ENCODE data around the gene SHANK3.

Gene SHANK3

DNA sequence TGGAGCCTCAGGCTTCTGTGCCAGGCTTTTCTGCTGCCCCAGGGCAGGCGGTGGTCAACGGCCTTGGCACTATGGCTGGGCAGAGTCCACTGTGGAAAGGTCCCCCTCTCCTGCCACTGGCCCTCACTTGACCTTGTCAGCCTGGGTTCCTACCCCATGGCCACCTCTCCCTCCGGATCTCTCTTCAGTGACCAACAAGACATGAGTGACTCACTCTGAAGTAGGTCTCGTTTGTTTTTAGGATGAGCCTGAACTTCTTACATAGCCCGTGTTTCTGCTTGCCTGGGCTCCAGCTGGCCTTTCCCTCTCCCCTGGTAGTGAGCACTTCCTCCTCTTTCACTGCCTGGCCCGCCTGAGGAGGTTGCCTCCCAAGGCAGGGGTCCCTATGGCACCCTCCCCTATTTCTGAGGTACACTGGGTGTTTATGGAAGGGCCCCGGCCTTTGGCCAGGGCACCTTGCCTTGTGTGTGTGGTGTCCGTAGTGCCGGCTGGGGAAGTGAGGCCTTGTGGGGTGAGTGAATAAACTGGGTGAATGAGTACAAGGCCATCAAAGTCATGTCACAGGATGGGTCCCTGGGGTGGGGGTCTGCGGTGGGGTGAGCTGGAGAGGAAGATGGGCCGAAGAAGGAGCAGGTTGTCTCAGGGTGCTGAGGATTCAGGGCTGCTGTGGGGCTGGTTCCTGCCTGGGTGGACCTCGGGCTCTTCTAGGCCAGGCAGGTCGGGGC is 5.0 kb downstream of the SHANK3 start:
- TF ChIP-seq ZFX (IDR thresholded peaks at IDR 0.05): no peak
- TF ChIP-seq, protein P1, sequence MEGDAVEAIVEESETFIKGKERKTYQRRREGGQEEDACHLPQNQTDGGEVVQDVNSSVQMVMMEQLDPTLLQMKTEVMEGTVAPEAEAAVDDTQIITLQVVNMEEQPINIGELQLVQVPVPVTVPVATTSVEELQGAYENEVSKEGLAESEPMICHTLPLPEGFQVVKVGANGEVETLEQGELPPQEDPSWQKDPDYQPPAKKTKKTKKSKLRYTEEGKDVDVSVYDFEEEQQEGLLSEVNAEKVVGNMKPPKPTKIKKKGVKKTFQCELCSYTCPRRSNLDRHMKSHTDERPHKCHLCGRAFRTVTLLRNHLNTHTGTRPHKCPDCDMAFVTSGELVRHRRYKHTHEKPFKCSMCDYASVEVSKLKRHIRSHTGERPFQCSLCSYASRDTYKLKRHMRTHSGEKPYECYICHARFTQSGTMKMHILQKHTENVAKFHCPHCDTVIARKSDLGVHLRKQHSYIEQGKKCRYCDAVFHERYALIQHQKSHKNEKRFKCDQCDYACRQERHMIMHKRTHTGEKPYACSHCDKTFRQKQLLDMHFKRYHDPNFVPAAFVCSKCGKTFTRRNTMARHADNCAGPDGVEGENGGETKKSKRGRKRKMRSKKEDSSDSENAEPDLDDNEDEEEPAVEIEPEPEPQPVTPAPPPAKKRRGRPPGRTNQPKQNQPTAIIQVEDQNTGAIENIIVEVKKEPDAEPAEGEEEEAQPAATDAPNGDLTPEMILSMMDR (conservative IDR thresholded peaks at IDR 0.05): no peak
- H3K27ac ChIP-seq: no peak overlapping the region

- TF ChIP-seq ZFX (IDR thresholded peaks at IDR 0.05): no peak
- TF ChIP-seq, protein P1 (conservative IDR thresholded peaks at IDR 0.05): no peak
- no peak overlapping the region for H3K27ac ChIP-seq
Measured at GRCh38 chr22:50678218-50678650, 5.6 kb downstream of the SHANK3 start.

DNA sequence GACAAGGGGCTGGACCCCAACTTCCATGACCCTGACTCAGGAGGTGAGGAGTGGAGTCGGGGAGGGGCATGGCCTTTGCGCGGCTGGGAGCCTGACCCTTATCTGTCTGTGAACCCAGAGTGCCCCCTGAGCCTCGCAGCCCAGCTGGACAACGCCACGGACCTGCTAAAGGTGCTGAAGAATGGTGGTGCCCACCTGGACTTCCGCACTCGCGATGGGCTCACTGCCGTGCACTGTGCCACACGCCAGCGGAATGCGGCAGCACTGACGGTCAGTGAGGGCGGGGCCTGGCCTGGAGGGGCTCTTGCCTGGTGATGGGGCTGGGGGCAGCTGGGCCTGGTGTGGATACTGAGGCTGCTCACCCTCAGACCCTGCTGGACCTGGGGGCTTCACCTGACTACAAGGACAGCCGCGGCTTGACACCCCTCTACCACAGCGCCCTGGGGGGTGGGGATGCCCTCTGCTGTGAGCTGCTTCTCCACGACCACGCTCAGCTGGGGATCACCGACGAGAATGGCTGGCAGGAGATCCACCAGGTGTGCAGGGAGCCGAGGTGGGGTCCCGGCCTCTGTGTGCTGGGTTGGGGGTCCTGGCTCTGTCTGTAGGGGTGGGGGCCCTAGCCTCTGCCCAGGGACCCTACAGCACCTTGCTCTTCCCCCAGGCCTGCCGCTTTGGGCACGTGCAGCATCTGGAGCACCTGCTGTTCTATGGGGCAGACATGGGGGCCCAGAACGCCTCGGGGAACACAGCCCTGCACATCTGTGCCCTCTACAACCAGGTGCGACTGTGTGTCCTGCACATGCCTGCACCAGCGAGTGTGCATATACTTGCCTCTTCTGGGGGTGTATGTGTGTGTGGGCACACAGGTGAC is 6.3 kb downstream of the SHANK3 start:
- no peak overlapping the region for H3K27ac ChIP-seq
- TF ChIP-seq, protein P1 (conservative IDR thresholded peaks at IDR 0.05): no peak

GRCh38 chr22:50683086-50683993 is 10.7 kb downstream of the SHANK3 start:
- H3K27ac ChIP-seq: no peak overlapping the region

GRCh38 chr22:50683994-50684371 is 11.4 kb downstream of the SHANK3 start:
- TF ChIP-seq ZFX (IDR thresholded peaks at IDR 0.05): no peak
- TF ChIP-seq, protein P1 (conservative IDR thresholded peaks at IDR 0.05): no peak
- H3K27ac ChIP-seq: no peak overlapping the region

More at GRCh38 chr22:50683086-50683993, 10.7 kb downstream of the SHANK3 start:
- TF ChIP-seq, protein P1 (conservative IDR thresholded peaks at IDR 0.05): no peak
- no peak for TF ChIP-seq ZFX (IDR thresholded peaks at IDR 0.05)

DNA sequence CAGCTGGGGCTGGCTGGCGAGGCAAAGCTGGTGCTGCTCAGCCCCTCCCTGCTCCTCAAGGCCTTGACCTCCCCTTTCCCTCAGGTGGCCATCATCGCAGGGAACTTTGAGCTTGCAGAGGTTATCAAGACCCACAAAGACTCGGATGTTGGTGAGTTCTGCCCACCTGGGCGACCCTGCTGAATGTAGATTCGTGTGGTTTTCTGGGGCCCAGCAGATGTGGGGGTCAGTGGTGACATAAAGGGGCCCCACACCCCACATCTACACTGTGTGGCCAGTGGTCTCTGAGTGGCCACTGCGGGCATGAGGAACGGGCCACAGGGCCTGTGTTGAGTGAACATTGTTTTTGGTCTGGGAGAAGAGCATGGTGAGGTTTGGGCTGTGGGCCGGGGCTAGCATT is 11.9 kb downstream of the SHANK3 start:
- no peak overlapping the region for H3K27ac ChIP-seq
- TF ChIP-seq, protein P1 (conservative IDR thresholded peaks at IDR 0.05): no peak
- TF ChIP-seq ZFX (IDR thresholded peaks at IDR 0.05): no peak
